ENCODE data around the gene CAMTA1. TPM values are rescaled to one million over a fixed set of nuclear protein-coding genes. Genes with fewer than 3 reads are reported as not detected.

Gene CAMTA1
- total RNA-seq, 1 donor from 2014 or later: 109 TPM

DNA sequence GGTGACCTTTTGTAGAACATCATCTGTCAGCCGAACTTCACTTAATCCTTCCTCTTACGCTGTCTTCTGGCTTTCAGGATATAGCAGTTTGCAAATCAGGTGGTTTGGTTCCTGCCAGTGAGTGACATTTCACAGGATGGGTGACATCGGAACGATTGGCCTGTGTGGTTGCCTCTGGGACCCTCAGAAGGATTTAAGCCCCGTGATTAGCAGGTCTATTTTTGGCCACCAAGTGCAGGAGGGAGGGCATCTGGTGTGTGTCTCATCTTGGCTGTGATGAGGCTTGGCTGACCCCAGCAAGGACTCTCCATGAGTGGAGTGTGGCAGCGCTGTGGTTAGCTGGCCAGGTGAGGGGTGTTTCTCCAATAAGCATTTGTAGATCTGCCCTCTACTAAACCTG, 578.2 kb downstream of the CAMTA1 start:
- H3K36me3 Mint-ChIP-seq (ENCODE audit: low read depth): no peaks in the 10 kb centered on the region
- H3K9me3 Mint-ChIP-seq: no peaks in the 10 kb centered on the region
- TF ChIP-seq, protein P1, sequence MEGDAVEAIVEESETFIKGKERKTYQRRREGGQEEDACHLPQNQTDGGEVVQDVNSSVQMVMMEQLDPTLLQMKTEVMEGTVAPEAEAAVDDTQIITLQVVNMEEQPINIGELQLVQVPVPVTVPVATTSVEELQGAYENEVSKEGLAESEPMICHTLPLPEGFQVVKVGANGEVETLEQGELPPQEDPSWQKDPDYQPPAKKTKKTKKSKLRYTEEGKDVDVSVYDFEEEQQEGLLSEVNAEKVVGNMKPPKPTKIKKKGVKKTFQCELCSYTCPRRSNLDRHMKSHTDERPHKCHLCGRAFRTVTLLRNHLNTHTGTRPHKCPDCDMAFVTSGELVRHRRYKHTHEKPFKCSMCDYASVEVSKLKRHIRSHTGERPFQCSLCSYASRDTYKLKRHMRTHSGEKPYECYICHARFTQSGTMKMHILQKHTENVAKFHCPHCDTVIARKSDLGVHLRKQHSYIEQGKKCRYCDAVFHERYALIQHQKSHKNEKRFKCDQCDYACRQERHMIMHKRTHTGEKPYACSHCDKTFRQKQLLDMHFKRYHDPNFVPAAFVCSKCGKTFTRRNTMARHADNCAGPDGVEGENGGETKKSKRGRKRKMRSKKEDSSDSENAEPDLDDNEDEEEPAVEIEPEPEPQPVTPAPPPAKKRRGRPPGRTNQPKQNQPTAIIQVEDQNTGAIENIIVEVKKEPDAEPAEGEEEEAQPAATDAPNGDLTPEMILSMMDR (conservative IDR thresholded peaks at IDR 0.05): no peak
- no peaks in the 10 kb centered on the region for H3K27me3 Mint-ChIP-seq (ENCODE audit: low read depth)
- no peak overlapping the region for H3K4me3 Mint-ChIP-seq
- H3K27ac Mint-ChIP-seq (ENCODE audit: unreplicated experiment): no peak overlapping the region
- no peak for DNase-seq (ENCODE audit: low read depth, low spot score)
- H3K4me1 Mint-ChIP-seq: no peaks in the 10 kb centered on the region

DNA sequence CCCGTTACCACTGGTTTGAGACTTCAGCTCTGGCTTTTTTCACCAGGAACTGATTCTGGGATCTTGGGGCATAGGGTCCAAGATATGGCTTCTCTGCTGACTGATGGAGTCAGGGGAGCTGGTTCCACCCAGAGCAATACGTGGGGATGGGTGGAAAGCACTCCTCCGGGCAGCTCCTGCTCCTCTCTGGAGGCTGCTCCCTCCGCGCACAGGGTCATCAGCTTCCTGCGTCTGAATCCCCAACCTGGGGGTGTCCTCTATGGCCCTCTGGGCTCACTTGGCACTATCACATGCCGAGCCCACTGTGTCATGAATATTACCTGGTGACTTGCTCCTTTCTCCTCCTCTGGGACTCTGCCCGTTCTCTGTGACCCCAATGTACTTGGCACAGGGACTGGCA, 580.5 kb downstream of the CAMTA1 start:
- no peak for DNase-seq (ENCODE audit: low read depth, low spot score)
- H3K27ac Mint-ChIP-seq (ENCODE audit: unreplicated experiment): no peak overlapping the region
- H3K27me3 Mint-ChIP-seq (ENCODE audit: low read depth): no peaks in the 10 kb centered on the region
- no peaks in the 10 kb centered on the region for H3K4me1 Mint-ChIP-seq
- H3K9me3 Mint-ChIP-seq: no peaks in the 10 kb centered on the region
- TF ChIP-seq, protein P1 (conservative IDR thresholded peaks at IDR 0.05): no peak
- no peaks in the 10 kb centered on the region for H3K36me3 Mint-ChIP-seq (ENCODE audit: low read depth)
- H3K4me3 Mint-ChIP-seq: no peak overlapping the region

DNA sequence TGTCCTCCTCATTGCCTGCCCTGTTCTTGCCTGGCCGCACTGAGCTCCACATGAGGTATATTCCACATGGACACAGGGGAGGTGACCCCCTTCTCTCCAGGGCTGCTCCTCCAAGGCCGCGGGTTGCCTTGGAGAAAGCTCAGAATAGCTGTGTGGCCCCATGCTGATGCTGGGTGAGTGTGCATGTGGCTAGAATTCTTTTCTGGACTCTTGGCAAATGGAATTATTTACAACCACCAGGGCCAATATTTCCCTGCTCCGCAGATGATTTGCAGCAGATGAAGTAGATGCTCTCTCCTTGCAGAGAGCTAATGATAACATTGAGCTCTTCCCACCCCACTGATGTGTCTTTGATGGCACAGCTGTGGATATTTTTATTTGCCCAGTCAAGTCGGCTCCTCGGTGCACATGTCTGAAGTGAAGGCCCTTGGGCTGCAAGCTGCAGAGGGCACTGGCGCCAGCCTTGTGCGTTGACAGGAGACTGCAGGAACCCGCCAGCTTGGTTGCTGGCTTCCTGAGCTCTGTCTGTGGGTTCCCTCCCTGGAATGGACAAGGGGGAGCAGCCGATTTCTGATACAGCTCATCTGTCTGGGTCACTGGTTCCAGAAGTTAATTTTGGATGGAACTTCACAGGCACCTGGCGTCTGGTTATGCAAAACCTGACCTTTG, 581.2 kb downstream of the CAMTA1 start:
- Mint-ChIP-seq H3K9me3 (no peaks in the 10 kb centered on the region), H3K4me3 (no peak overlapping the region), H3K4me1 (no peaks in the 10 kb centered on the region), H3K27me3 (ENCODE audit: low read depth) (no peaks in the 10 kb centered on the region), H3K27ac (ENCODE audit: unreplicated experiment) (no peak overlapping the region), H3K36me3 (ENCODE audit: low read depth) (no peaks in the 10 kb centered on the region)
- TF ChIP-seq, protein P1 (conservative IDR thresholded peaks at IDR 0.05): no peak
- no peak for DNase-seq (ENCODE audit: low read depth, low spot score)

DNA sequence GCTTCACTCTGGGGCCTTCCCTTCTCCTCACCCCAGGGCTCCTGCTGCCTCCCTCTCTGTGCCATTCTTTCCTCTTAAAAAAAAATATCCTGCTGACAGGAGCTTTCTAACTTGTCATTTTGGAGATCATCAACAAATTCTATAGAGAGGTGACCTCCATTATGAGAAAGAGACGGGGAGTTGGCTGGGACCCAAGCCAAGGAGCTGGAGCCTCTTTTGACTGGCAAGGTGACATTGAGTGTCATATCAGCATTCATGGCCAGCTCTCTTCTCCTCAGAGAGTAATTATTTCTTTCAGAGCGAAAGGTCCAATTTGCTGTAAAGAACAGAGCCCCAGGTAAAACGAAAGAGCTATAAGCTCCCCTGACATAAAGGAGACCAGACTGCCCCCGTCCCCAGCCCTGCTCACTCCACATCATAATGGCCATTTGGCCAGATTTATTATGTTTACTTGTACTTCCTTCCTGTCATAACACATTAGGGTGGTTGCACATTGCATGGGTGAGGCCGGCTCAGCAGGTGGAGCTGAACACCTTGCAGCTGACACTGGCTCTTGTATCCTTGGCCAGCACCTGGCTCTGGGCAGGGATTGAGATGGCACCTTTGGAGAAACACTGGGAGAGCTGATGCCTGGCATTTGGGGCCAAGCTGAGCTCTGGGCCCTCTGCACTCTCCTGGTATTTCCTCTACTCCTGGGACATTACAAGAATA, 581.9 kb downstream of the CAMTA1 start:
- Mint-ChIP-seq H3K27ac (ENCODE audit: unreplicated experiment) (no peak overlapping the region), H3K27me3 (ENCODE audit: low read depth) (no peaks in the 10 kb centered on the region), H3K36me3 (ENCODE audit: low read depth) (no peaks in the 10 kb centered on the region), H3K4me3 (no peak overlapping the region), H3K4me1 (no peaks in the 10 kb centered on the region), H3K9me3 (no peaks in the 10 kb centered on the region)
- TF ChIP-seq, protein P1 (conservative IDR thresholded peaks at IDR 0.05): no peak
- no peak for DNase-seq (ENCODE audit: low read depth, low spot score)

DNA sequence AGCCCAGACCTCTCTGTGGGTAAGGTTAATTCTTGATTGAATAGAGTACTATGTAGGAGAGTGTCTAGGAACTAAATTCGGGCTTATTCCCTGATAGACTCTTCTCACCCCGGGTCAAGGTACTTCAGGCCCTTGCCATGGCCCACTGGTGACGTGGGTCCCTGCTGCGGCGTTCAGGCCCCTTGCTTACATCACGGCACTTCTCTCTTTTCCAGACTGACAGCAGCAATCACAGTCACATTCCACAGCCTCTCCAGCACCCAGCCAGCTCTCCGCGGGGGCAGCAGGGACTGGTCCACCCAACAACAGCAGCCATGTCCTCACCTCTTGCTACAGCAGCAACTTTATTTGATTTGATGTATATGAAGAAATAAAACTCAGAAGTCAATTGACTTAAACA, 584.6 kb downstream of the CAMTA1 start:
- TF ChIP-seq, protein P1 (conservative IDR thresholded peaks at IDR 0.05): no peak
- no peak for DNase-seq (ENCODE audit: low read depth, low spot score)
- Mint-ChIP-seq H3K27me3 (ENCODE audit: low read depth) (no peaks in the 10 kb centered on the region), H3K4me3 (no peak overlapping the region), H3K4me1 (peaks cover 11% of the 10 kb centered on the region), H3K36me3 (ENCODE audit: low read depth) (no peaks in the 10 kb centered on the region), H3K9me3 (no peaks in the 10 kb centered on the region), H3K27ac (ENCODE audit: unreplicated experiment) (peak overlapping the region; percentile 45)

All from neural crest cell (in vitro differentiated cells).